ENCODE results near the gene EFHC1.

GRCh38 chr6:52381249-52381648 is 38.9 kb upstream of the EFHC1 start:
- no peak for TF ChIP-seq CTCF (IDR thresholded peaks at IDR 0.05)
- no peak for TF ChIP-seq POLR2A (IDR thresholded peaks at IDR 0.05)
